Forelimb muscle (tissue), 1 donor: ENCODE measurements around the gene SLC38A8. TPM values are rescaled to one million over a fixed set of nuclear protein-coding genes. Genes with fewer than 3 reads are reported as not detected.

Experiments used
- DNase-seq: peaks from one replicate; pipeline ENCODE4 v3.0.0-alpha.2; 2013; ENCODE audit warnings: low read depth
- polyA plus RNA-seq: library from polyadenylated mRNA; unstranded; fragments of 120-200 nt; gene quantifications from one replicate; pipeline ENCODE4 v1.2.1, GENCODE V29; 2013; ENCODE audit not compliant: insufficient read length

SLC38A8 gene
- polyA plus RNA-seq, 1 donor, result not detected

GRCh38 chr16:83996481-83997252 lies 45.9 kb downstream of the SLC38A8 start:
- DNase-seq, result no peak

DNA sequence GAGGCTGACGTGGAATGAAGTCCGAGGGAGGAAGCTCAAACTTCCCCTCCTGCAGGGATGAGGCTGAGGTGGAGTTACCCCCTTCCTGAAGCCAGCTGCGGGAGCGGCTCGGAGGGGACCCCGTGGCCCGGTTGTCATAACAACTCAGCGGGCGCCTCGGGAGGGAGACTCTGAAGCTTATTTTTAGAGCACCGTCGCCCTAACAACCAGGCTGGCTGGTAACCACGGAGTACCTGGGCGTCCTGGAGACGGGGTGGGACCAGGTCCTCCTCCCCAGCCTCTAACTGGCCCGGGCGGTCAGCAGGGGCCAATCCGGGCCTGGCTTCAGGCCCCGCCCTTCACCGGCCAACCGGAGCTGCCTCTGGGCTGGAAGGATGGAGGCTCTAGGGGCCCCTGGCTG lies 46.8 kb downstream of the SLC38A8 start:
- no peak for DNase-seq

GRCh38 chr16:83994703-83995102 lies 47.9 kb downstream of the SLC38A8 start:
- DNase-seq, result no peak

DNA sequence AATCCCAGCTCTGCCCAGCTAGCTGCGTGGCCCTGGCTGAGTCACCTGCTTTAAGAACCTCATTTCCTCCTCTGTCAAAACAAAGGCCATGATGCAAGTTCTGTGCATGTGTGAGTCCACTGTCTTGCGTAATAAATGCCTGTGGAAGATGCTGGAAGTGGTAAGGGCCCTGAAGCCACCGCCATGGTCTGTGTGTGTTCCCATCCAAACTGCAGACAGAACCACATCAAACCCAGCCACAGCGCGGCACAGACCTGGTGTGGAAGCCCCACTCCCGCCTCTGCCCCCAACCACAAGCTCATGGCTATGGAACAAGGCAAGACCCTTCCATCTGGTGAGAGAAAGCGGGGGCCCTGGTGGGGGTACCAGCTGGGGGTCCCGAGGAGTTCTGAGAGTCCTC lies 48.5 kb downstream of the SLC38A8 start:
- no peak for DNase-seq

- DNase-seq, result no peak
Measured at GRCh38 chr16:83992624-83993023, 50.0 kb downstream of the SLC38A8 start.

DNA sequence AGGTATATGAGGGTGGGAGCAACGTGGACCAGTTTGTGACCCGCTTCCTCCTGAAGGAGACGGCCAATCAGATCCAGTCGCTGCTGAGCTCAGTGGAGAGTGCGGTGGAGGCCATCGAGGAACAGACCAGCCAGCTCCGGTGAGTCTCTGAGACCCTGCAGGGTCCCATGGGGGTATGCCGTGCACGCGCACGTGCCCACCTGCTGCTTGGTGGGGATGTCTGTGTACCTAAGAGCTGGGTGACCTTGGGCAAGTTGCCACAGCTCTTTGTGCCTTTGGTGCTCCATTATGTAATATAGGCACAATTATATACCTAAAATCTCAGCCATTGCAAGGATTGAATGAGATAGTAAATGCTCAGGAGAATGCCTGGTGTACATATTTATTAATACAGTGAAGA lies 52.1 kb downstream of the SLC38A8 start:
- DNase-seq, result no peak

GRCh38 chr16:83989300-83989699 lies 53.3 kb downstream of the SLC38A8 start:
- DNase-seq, result no peak

DNA sequence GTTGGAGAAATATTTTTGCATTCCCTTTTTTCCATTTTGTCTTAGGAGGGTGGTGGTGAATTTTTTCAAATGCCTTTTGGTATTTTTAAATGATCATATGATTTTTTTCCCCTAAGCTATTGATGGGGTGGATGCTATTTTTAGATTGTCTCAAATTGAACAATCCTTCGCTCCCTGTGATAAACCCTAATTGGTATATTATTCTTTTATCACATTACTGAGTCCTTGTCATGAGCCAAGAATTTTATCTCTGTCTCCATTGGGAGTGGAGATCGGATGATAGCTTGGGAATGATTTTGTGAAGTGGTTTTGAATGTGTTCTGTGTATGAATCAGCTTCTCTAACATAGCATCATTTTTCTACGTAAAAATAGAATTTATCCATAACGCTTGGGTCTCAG lies 59.1 kb downstream of the SLC38A8 start:
- no peak for DNase-seq

GRCh38 chr16:83981799-83982198 lies 60.8 kb downstream of the SLC38A8 start:
- no peak for DNase-seq

DNA sequence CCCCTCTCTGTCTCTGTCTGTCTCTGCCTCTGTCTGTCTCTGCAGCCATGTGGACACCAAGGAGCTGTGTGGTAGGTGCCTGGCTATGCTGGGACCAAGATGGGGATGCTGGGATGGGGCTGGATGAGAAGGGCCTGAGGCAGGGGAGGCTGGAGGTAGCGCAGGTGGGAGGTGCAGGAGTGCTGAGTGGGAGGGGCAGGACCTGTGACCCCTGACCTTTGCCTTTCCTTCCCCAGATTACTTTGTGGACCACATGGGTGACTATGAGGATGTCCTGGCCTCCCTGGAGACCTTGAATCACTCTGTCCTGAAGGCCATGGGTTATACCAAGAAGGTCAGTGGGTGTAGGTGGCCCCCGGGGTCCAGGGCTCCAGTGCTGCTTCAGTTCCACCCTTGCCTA lies 61.8 kb downstream of the SLC38A8 start:
- no peak for DNase-seq

DNA sequence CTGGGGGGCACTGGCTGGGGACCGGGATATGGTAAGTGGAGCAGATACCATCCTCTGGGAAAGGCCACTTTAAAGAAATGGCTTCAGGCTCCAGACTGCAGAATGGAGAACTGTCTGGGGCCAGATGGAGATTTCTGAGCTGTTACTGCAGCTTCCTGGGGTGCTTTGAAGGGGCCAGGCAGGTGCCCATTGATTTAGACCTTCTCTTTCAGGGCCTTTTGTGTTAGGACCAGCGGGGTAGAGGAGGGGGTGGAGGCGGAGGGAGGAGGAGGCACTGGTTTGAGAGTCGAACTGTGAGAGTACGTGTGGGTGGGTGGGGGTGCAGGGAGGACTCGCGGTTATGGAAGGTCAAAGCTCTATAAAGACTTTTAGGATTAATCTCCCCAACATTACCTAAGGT lies 63.2 kb downstream of the SLC38A8 start:
- DNase-seq, result no peak

- DNase-seq, result no peak
Measured at GRCh38 chr16:83978401-83978904, 64.1 kb downstream of the SLC38A8 start.

- no peak for DNase-seq
Measured at GRCh38 chr16:83977056-83977815, 65.4 kb downstream of the SLC38A8 start.

DNA sequence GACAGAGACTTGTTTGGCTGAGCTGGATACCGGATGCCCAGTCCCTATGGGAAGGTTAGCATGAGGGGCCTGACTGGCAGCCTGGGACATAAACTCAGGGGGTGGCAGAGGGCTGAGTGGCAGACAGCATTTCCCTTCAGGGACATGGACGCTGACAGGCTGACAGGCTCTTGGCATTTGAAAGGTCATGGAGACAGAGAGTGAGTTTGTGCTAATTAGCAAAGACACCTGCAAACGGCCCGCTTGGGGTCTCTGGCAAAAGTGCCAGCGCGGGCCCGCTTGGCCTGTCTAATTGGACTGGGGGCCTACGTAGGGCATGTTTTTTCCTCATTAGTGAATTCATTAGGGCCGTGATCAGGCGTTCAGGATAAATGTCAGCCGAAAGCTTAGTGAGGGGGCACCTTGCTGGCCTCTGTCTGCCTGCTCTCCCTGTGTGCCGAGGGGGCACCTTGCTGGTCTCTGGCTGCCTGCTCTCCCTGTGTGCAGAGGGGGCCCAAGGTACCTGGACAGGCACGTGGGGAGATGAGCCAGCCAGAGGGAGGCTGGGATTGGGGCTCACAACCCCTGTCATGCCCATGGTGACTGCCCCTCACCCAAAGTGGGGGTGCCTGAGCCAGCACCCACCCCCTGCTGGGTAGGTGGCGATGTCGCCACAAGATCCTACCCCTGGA lies 66.9 kb downstream of the SLC38A8 start:
- DNase-seq, result no peak

DNA sequence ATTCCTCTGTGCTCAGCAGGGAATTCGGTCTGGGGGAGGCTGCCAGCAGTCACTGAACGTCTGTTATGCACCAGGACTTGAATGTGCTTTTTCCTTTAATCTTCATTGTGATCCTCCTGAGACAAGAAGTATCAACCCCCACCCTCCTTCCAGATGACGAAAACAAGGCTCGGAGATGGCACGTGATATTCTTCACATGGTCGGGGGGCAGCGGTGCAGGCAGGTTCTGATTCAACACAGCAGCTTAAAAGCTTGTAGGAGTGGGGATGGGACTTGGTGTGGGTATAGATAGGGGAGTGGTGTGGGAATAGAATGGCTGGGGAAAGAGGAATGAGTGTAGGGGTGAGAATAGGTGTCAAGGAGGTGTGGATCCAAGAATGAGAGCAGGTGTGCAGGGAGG lies 68.1 kb downstream of the SLC38A8 start:
- no peak for DNase-seq

GRCh38 chr16:83973581-83974385 lies 68.8 kb downstream of the SLC38A8 start:
- no peak for DNase-seq

GRCh38 chr16:83973077-83973476 lies 69.5 kb downstream of the SLC38A8 start:
- DNase-seq, result no peak

GRCh38 chr16:83972256-83973008 lies 70.2 kb downstream of the SLC38A8 start:
- DNase-seq, result no peak

- no peak for DNase-seq
Measured at GRCh38 chr16:83971165-83972130, 71.1 kb downstream of the SLC38A8 start.

DNA sequence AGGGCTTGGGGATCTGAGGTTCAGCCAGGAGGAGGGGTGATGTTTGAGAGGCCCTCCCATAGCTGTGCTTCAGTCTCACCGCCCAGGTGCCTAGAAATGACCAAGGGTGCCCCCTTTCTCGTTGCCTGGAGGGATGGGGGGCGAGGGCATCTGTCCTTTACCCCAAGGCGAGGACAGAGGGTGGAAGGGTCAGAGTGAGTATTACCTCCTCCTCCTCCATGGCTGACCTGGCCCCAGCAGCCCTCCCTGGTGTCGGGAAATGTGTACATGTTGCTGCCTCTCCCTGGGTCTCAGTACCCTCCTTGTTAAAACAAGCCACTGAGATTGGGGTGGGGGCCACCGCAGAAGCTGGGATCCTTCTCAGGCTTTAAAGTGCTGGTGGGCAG lies 72.2 kb downstream of the SLC38A8 start:
- DNase-seq, result no peak
